Cerebellar nuclear complex (tissue), 1 donor: ENCODE measurements around the gene PTK6.

Experiments
- DNase-seq, 2 experiments: peaks; one replicate each; lab custom pipeline; 2025; lab: John Stamatoyannopoulos, UW

Gene PTK6

GRCh38 chr20:63543131-63543530 is 6.0 kb upstream of the PTK6 start:
- DNase-seq: no peak

GRCh38 chr20:63542696-63543095 is 5.5 kb upstream of the PTK6 start:
- no peak for DNase-seq

- no peak for DNase-seq
These were observed 4.9 kb upstream of the PTK6 start for GRCh38 chr20:63542031-63542559.

- DNase-seq: no peak
These were observed 4.2 kb upstream of the PTK6 start for GRCh38 chr20:63541371-63541770.

GRCh38 chr20:63540417-63541186 is 3.4 kb upstream of the PTK6 start:
- DNase-seq: no peak

GRCh38 chr20:63539441-63540370 is 2.5 kb upstream of the PTK6 start:
- no peak for DNase-seq

- no peak for DNase-seq
These were observed 1.9 kb upstream of the PTK6 start for GRCh38 chr20:63539092-63539430.

GRCh38 chr20:63538204-63539091 is 1.3 kb upstream of the PTK6 start:
- DNase-seq: no peak

GRCh38 chr20:63537525-63538203 is 488 bp upstream of the PTK6 start:
- no peak for DNase-seq

GRCh38 chr20:63536241-63536977 is 767 bp downstream of the PTK6 start:
- DNase-seq: no peak

- no peak for DNase-seq
These were observed 2.1 kb downstream of the PTK6 start for GRCh38 chr20:63534831-63535651.

GRCh38 chr20:63534427-63534830 is 2.7 kb downstream of the PTK6 start:
- DNase-seq: no peak

GRCh38 chr20:63533871-63534393 is 3.2 kb downstream of the PTK6 start:
- DNase-seq: no peak

GRCh38 chr20:63533388-63533787 is 3.8 kb downstream of the PTK6 start:
- no peak for DNase-seq

- no peak for DNase-seq
These were observed 4.7 kb downstream of the PTK6 start for GRCh38 chr20:63532449-63532971.

GRCh38 chr20:63531686-63532448 is 5.3 kb downstream of the PTK6 start:
- DNase-seq: no peak

GRCh38 chr20:63530788-63531160 is 6.4 kb downstream of the PTK6 start:
- no peak for DNase-seq
